Measurements from ENCODE around the gene OXER1.
"Not testable (repeated sequence)": the region's sequence is repeated elsewhere in the genome, so short reads cannot be mapped to it uniquely, and the experiment has no call there.

Gene OXER1

DNA sequence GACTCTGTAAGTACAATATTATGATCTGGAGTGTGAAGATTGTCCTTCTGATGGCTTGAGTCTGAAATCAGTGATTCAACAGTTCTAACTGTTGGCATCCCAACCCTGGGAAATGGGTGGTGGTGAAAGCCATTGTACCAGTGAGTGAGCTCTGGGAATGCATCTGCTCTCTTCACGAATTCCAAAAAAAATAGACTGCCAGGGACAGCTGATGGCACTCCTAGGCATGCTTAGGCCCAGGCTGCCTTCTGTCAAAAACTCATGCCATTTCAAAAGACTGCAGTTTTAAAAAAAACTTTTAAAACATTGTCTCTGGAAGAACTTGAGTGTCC lies 20.3 kb downstream of the OXER1 start:
- H3K4me3 ChIP-seq (ENCODE audit: low read depth, low read length) = no peak overlapping the region
- in situ Hi-C loops (cut with HindIII; ENCODE audit: low sequenced_read_pairs) = no loop called here
- TF ChIP-seq, protein P1, sequence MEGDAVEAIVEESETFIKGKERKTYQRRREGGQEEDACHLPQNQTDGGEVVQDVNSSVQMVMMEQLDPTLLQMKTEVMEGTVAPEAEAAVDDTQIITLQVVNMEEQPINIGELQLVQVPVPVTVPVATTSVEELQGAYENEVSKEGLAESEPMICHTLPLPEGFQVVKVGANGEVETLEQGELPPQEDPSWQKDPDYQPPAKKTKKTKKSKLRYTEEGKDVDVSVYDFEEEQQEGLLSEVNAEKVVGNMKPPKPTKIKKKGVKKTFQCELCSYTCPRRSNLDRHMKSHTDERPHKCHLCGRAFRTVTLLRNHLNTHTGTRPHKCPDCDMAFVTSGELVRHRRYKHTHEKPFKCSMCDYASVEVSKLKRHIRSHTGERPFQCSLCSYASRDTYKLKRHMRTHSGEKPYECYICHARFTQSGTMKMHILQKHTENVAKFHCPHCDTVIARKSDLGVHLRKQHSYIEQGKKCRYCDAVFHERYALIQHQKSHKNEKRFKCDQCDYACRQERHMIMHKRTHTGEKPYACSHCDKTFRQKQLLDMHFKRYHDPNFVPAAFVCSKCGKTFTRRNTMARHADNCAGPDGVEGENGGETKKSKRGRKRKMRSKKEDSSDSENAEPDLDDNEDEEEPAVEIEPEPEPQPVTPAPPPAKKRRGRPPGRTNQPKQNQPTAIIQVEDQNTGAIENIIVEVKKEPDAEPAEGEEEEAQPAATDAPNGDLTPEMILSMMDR (IDR thresholded peaks at IDR 0.05; ENCODE audit: low read depth, low read length, missing control alignments) = no peak
- DNase-seq (ENCODE audit: low read depth) = no peak

DNA sequence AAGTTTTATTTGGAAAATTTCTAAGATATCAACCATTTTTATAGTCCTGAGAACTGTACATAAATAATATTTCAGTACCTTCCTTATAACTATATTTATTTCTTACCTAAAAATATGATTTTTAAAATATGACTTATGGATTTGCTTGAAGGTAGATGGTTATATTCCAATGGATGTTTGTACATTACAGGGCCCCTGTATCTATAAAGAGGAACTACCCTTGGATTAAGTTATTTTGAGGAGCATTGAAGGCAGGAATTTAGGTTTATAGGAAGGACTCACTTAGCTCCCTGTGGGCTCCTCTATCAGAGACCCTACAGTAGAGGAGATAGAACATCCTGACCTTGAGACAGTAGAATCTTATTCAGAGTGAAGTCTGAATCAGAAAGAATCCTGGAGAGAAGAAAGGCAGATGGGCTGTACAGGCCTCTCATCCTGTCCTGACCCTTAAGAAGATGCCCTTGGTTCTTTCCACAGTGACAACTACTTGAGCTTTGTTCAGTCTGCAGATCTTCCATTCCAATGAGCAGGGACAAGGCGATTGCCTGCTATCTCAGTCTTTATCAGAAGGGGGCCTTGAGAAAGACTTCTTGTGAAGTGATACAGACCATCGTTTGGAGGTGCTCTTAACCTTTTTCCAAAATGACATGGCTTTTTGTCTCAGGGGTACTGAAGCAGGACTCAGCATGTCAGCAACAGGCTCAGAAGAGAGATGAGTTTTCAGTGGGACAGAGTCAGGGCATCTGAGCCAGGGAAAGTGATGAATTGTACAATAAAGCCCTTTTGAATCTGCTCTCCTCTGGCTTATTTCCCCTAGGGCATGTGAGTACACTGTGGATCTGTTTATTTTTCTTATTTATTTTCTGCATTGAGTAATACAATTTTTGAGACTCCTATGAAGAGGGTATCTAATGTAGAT lies 20.9 kb downstream of the OXER1 start:
- DNase-seq (ENCODE audit: low read depth) = no peak
- H3K4me3 ChIP-seq (ENCODE audit: low read depth, low read length) = no peak overlapping the region
- TF ChIP-seq, protein P1 (IDR thresholded peaks at IDR 0.05; ENCODE audit: low read depth, low read length, missing control alignments) = no peak
- in situ Hi-C loops (cut with HindIII; ENCODE audit: low sequenced_read_pairs) = no loop called here

DNA sequence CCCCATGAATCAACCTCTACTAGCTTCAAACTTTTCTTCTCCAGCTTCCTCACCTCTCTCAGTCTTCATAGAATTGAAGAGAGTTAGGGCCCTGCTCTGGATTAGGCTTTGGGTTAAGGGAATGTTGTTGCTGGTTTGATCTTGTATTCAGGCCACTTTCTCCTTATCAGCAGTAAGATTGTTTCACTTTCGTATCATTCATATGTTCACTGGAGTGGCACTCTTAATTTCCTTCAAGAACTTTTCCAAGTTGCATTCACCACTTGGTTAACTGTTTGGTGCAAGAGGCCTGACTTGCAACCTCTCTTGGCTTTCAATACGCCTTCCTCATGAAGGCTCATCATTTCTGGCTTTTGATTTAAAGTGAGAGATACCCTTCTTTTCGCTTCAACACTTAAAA lies 22.8 kb downstream of the OXER1 start:
- TF ChIP-seq, protein P1 (IDR thresholded peaks at IDR 0.05; ENCODE audit: low read depth, low read length, missing control alignments) = no peak
- no peak for DNase-seq (ENCODE audit: low read depth)
- H3K4me3 ChIP-seq (ENCODE audit: low read depth, low read length) = no peak overlapping the region
- in situ Hi-C loops (cut with HindIII; ENCODE audit: low sequenced_read_pairs) = no loop called here

DNA sequence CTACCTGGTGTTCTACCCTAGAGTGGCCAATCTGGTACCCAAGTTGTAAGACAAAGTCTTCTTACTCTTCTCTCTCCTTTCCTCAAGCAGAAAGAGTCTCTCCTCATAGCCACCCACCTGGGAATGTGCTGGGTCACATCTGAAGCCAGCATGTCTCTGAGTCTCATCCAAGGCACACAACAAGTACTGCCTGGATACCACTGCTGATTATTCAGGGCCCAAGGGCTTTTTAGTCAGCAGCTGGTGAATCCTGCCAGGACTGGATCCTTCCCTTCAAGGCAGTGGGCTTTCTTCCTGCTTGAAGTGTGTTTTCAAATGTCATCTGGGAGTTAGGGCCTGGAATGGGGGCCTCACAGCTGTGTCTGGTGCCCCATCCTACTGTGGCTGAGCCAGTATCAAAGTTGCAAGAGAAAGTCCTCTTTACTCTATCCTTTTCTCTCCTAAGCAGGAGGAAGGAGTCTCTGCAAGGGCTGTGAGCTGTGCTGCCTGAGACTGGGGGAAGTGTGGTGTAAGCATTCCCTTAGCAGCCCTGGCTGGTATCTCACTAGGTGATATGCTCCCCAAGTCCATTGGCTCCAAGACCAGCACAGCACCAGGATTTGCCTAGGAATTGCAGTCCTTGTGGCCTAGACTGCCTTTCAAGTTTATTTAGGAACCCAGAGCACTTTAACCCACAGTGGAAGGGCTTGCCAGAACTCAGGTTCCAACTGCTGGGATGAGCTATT lies 27.2 kb downstream of the OXER1 start:
- no peak overlapping the region for H3K4me3 ChIP-seq (ENCODE audit: low read depth, low read length)
- TF ChIP-seq, protein P1 (IDR thresholded peaks at IDR 0.05; ENCODE audit: low read depth, low read length, missing control alignments) = no peak
- in situ Hi-C loops (cut with HindIII; ENCODE audit: low sequenced_read_pairs) = no loop called here
- DNase-seq (ENCODE audit: low read depth) = no peak

DNA sequence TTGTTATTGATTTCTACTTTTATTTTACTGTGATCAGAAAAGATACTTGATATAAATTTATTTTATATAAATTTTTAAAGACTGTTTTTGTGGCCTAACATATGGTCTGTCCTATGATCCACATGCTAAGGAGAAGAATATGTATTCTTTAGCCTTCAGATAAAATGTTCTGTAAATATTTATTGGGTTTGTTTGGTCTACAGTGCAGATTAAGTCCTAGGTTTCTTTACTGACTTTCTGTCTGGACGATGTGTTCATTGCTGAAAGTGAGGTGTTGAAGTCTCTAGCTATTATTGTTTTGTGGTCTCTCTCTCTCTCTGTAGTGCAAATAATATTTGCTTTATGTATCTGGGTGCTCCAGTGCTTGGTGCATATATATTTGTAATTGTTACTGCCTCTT lies 30.1 kb downstream of the OXER1 start:
- TF ChIP-seq, protein P1 (IDR thresholded peaks at IDR 0.05; ENCODE audit: low read depth, low read length, missing control alignments) = no peak
- in situ Hi-C loops (cut with HindIII; ENCODE audit: low sequenced_read_pairs) = no loop called here
- H3K4me3 ChIP-seq (ENCODE audit: low read depth, low read length) = no peak overlapping the region
- no peak for DNase-seq (ENCODE audit: low read depth)

DNA sequence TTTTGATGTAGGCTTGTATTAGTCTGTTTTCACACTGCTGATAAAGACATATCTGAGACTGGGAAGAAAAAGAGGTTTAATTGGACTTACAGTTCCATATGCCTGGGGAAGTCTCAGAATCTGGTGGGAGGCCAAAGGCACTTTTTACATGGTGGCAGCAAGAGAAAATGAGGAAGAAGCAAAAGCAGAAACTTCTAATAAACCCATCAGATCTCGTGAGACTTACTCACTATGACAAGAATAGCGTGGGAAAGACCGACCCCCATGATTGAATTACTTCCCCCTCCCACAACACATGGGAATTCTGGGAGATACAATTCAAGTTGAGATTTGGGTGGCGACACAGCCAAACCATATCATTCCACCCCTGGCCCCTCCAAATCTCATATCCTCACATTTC lies 32.6 kb downstream of the OXER1 start:
- in situ Hi-C loops (cut with HindIII; ENCODE audit: low sequenced_read_pairs); H3K4me3 ChIP-seq (ENCODE audit: low read depth, low read length); DNase-seq (ENCODE audit: low read depth): not testable (repeated sequence)

DNA sequence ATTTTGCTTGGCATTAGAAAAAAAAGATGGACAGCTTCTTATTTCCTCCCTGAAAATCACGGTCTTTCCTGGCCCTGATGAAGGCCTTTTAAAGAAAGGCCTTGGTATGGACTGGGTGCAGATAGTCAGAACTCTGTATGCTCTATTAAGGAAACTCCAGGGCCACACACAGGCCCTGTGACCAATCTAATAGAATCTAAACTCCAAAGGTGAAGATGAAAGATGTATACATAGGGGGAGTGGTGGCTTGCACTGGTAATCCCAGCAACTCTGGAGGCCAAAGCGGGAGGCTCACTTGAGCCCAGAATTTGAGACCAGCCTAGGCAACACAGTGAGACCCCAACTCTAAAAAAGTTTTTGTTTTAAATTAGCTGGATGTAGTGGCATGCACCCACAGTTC lies 37.3 kb downstream of the OXER1 start:
- TF ChIP-seq, protein P1 (IDR thresholded peaks at IDR 0.05; ENCODE audit: low read depth, low read length, missing control alignments) = no peak
- H3K4me3 ChIP-seq (ENCODE audit: low read depth, low read length) = no peak overlapping the region
- in situ Hi-C loops (cut with HindIII; ENCODE audit: low sequenced_read_pairs) = no loop called here
- DNase-seq (ENCODE audit: low read depth) = no peak

Data from astrocyte of the cerebellum (primary cell).